SKM-1 treated with dmso at 0.1 percent for 144 hours (cell line): ENCODE data around the gene ARHGAP21.

Experiments
- DNase-seq: peaks from one replicate; lab custom pipeline; 2025; ENCODE audit not compliant: unreplicated experiment; lab: John Stamatoyannopoulos, UW

Gene ARHGAP21

DNA sequence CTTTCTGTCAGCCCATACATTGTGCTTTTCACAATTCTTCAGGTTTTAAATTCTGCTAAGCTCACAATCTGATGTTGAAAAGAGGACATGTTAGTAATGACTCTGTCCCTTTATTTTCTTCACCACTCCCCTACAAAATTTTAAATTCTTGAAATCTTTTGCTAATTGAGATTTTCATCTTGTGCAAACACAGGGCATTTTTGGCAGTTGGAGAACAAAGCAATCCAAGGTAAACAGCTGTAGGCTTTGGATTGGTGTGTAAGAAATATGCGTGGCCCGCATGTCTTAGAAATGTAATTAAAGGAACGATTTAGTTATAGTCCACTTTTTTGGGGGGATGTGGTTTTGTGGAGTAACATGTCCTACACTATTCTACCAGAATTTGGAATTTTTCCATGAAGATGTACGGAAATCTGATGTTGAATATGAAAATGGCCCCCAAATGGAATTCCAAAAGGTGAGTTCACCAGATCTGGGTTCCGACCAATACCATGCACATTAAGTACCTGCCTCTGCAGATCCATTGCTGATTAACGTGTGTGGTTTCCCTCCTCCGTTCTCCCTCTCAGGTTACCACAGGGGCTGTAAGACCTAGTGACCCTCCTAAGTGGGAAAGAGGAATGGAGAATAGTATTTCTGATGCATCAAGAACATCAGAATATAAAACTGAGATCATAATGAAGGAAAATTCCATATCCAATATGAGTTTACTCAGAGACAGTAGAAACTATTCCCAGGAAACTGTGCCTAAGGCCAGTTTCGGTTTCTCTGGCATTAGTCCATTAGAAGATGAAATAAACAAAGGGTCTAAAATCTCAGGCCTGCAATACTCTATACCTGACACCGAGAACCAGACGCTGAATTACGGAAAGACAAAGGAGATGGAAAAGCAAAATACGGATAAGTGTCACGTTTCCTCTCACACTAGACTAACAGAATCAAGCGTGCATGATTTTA lies 181.1 kb downstream of the ARHGAP21 start:
- no peak for DNase-seq

DNA sequence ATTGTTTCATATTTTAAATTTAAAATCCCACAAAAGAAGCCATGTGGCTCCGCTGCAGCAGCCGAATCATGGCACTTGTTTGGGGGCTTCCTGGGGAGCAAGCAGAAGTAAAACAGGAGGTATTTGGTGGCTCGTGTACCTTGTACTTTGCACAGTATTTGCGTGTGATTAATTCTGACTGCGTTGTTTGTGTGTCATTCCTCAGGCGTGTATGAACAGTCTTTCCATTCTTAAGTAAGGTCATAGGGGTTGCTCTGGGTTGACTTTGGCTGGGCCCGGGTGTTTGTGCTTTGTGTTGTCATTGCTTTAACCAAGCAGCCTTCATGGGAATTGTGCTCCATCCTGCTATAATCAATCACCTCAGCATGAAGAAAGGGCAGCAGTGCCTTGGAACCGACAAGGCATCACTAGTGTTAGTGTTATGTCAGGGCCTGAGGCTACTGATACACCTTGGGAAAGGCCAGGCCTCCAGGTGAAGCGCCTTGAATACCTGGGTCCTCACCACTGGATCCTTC lies 182.4 kb downstream of the ARHGAP21 start:
- DNase-seq = no peak

DNA sequence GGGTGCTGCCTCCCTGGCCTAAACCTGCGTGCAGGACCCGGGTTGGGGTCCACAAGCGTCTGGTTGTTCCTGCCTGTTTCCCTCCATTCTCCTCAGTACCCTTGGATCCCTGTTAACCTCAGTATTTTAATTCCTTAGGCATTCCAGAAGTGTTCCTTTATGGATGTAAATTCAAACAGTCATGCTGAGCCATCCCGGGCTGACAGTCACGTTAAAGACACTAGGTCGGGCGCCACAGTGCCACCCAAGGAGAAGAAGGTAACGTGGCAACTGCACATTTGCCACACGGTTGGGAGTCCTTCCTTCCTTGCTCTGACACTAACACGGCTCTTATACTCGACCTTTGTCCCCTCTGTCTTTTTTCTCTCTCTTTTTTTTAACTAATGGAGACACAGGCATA lies 187.1 kb downstream of the ARHGAP21 start:
- DNase-seq = no peak

DNA sequence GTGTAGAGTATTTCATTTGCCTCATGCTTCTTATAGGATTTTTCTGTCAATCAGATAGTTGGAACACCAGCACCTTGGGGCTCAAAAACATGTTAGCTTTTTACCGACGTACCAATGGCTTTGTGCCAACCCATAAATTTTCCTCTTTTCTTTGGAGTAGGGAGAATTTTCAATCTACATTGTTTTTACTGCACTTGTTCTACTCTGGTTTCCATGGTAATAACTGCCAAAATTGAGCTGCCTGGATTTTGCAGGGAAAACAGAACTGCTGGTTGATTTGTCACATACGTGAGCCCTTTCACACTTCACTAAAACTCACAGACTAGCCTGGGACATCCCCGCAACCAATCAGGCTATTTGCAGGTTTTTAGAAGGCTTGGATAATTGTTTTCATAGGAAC lies 189.7 kb downstream of the ARHGAP21 start:
- DNase-seq = no peak
